ENCODE results near the gene GRB10. TPM values are rescaled to one million over a fixed set of nuclear protein-coding genes. Genes with fewer than 3 reads are reported as not detected.
A peak's percentile ranks its signal among the peaks of the same experiment; 100 is the strongest.

Gene GRB10
- total RNA-seq, 1 experiment from 2014 or later = 68.2 TPM

- H3K27me3 Mint-ChIP-seq (ENCODE audit: insufficient read depth, unreplicated experiment) = no peaks in the 10 kb centered on the region
- peaks cover 8% of the 10 kb centered on the region for H3K4me1 Mint-ChIP-seq (ENCODE audit: insufficient read depth, unreplicated experiment)
- intact Hi-C loops (cut with micrococcal nuclease) = no loop called here
- TF ChIP-seq CTCF (IDR thresholded peaks at IDR 0.05; ENCODE audit: unreplicated experiment) = no peak
- ChIA-PET CTCF (interaction anchor here (0.6 to 0.7 kb wide), 2 partner anchors 35 to 231 kb away, joined by 3 read pairs; no protein-coding TSS in a partner anchor), POLR2A (no interaction called here)
- no TSS peak for BruUV-seq (replicated peaks)
- no peak overlapping the region for H3K4me3 Mint-ChIP-seq (ENCODE audit: unreplicated experiment)
- no peaks in the 10 kb centered on the region for H3K9me3 Mint-ChIP-seq (ENCODE audit: unreplicated experiment)
- no peaks in the 10 kb centered on the region for H3K36me3 Mint-ChIP-seq (ENCODE audit: insufficient read depth, unreplicated experiment)
- H3K27ac Mint-ChIP-seq (ENCODE audit: low read depth, unreplicated experiment) = no peak overlapping the region
- no peak for DNase-seq (ENCODE audit: unreplicated experiment)
These were observed 32.4 kb upstream of the GRB10 start for GRCh38 chr7:50815138-50815537.

GRCh38 chr7:50814166-50814565 lies 31.5 kb upstream of the GRB10 start:
- Mint-ChIP-seq H3K9me3 (ENCODE audit: unreplicated experiment) (no peaks in the 10 kb centered on the region), H3K36me3 (ENCODE audit: insufficient read depth, unreplicated experiment) (no peaks in the 10 kb centered on the region), H3K27me3 (ENCODE audit: insufficient read depth, unreplicated experiment) (no peaks in the 10 kb centered on the region), H3K4me1 (ENCODE audit: insufficient read depth, unreplicated experiment) (peaks cover 8% of the 10 kb centered on the region), H3K27ac (ENCODE audit: low read depth, unreplicated experiment) (no peak overlapping the region), H3K4me3 (ENCODE audit: unreplicated experiment) (no peak overlapping the region)
- POLR2A ChIA-PET = no interaction called here
- no peak for DNase-seq (ENCODE audit: unreplicated experiment)
- no TSS peak for BruUV-seq (replicated peaks)
- no peak for TF ChIP-seq CTCF (IDR thresholded peaks at IDR 0.05; ENCODE audit: unreplicated experiment)
- intact Hi-C loops (cut with micrococcal nuclease) = no loop called here
- CTCF ChIA-PET = no interaction called here

GRCh38 chr7:50812841-50813475 lies 30.3 kb upstream of the GRB10 start:
- intact Hi-C loops (cut with micrococcal nuclease) = no loop called here

GRCh38 chr7:50812094-50812493 lies 29.4 kb upstream of the GRB10 start:
- H3K4me3 Mint-ChIP-seq (ENCODE audit: unreplicated experiment) = no peak overlapping the region
- no peaks in the 10 kb centered on the region for H3K27me3 Mint-ChIP-seq (ENCODE audit: insufficient read depth, unreplicated experiment)
- DNase-seq (ENCODE audit: unreplicated experiment) = no peak
- no peaks in the 10 kb centered on the region for H3K9me3 Mint-ChIP-seq (ENCODE audit: unreplicated experiment)
- POLR2A ChIA-PET = interaction anchor here (0.8 to 1.3 kb wide), 3 partner anchors 9 to 18 kb away, joined by 3 to 5 read pairs (median 5); no protein-coding TSS in a partner anchor
- no TSS peak for BruUV-seq (replicated peaks)
- intact Hi-C loops (cut with micrococcal nuclease) = no loop called here
- H3K4me1 Mint-ChIP-seq (ENCODE audit: insufficient read depth, unreplicated experiment) = no peaks in the 10 kb centered on the region
- TF ChIP-seq CTCF (IDR thresholded peaks at IDR 0.05; ENCODE audit: unreplicated experiment) = no peak
- CTCF ChIA-PET = interaction anchor here (0.5 to 1.0 kb wide), 3 partner anchors 9 to 223 kb away, joined by 3 to 8 read pairs (median 4); no protein-coding TSS in a partner anchor
- H3K36me3 Mint-ChIP-seq (ENCODE audit: insufficient read depth, unreplicated experiment) = no peaks in the 10 kb centered on the region
- no peak overlapping the region for H3K27ac Mint-ChIP-seq (ENCODE audit: low read depth, unreplicated experiment)

More at GRCh38 chr7:50812841-50813475, 30.3 kb upstream of the GRB10 start:
- no peak overlapping the region for H3K27ac Mint-ChIP-seq (ENCODE audit: low read depth, unreplicated experiment)
- peak; percentile 89 for DNase-seq (ENCODE audit: unreplicated experiment)
- no peak for TF ChIP-seq CTCF (IDR thresholded peaks at IDR 0.05; ENCODE audit: unreplicated experiment)
- H3K4me1 Mint-ChIP-seq (ENCODE audit: insufficient read depth, unreplicated experiment) = peaks cover 1% of the 10 kb centered on the region
- CTCF ChIA-PET = interaction anchor here (0.6 kb wide), 1 partner anchor 222 kb away, joined by 8 read pairs; no protein-coding TSS in a partner anchor
- POLR2A ChIA-PET = interaction anchor here (1.3 kb wide), 1 partner anchor 19 kb away, joined by 5 read pairs; no protein-coding TSS in a partner anchor
- no peaks in the 10 kb centered on the region for H3K27me3 Mint-ChIP-seq (ENCODE audit: insufficient read depth, unreplicated experiment)
- no peaks in the 10 kb centered on the region for H3K9me3 Mint-ChIP-seq (ENCODE audit: unreplicated experiment)
- H3K4me3 Mint-ChIP-seq (ENCODE audit: unreplicated experiment) = no peak overlapping the region
- no peaks in the 10 kb centered on the region for H3K36me3 Mint-ChIP-seq (ENCODE audit: insufficient read depth, unreplicated experiment)
- no TSS peak for BruUV-seq (replicated peaks)
